NCI-H774 (cell line): ENCODE measurements around the gene TNFRSF6B.

Experiments
- DNase-seq: peaks from one replicate; lab custom pipeline; 2025; lab: John Stamatoyannopoulos, UW

TNFRSF6B gene

DNA sequence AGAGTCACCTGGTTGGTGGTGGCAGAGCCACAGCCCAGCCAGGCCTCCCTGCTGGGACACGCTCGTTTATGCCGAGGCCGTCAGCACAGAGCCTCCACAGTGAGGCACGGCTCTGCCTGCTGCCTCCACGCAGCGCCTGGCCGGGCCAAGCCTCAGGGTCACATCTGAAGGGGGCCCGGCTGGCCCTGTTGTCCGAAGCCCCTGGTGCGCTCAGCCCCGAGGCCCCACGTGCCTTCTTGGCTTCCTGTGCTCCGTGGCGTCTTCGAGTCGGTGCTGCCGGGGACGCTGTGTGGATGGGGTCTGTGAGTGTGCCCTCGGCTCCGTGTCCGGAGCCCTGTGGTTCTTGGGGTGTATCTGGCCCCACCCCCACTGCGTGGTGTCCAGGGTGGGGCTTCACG lies 10.4 kb upstream of the TNFRSF6B start:
- DNase-seq: no peak

DNA sequence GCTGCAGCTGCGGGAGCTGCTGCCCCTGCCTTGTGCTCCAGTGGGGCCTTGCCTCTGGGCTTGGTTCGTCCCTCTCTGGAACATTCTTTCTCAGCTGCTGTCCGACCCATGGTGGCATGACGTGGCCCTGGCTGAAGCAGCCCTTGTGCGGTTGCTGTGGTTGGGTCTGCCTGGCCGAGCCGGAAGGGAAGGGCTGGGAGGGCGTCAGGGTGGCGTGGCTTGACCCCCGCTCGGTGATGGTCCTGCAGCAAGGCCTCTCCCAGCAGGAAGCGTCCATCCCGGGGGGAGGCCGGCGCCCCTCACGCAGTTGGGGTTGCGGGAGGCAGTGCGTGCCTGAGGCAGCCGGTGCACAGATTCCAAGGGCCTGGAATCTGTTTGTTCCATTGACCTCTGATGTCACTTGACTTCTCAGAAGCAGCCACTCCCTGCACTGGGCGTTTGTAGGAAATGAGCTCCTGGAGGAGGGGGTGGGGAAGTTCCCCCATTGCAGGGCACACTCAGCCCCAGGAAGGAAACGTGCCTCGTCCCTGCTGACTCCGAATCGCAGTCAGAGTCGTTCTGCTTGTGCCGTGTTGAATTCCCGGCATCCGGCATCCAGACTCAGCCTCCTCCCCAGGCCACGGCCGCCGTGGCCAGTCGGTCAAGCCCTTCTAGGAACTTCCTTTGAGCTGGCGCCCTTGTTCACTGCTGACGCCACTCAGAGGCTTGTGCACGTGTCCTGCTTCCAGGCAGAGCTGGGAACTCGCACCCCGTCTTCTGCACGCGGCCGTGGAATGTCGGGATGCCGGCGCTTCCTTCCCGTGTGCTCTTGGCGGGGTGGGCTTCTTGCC lies 9.7 kb upstream of the TNFRSF6B start:
- DNase-seq: no peak

DNA sequence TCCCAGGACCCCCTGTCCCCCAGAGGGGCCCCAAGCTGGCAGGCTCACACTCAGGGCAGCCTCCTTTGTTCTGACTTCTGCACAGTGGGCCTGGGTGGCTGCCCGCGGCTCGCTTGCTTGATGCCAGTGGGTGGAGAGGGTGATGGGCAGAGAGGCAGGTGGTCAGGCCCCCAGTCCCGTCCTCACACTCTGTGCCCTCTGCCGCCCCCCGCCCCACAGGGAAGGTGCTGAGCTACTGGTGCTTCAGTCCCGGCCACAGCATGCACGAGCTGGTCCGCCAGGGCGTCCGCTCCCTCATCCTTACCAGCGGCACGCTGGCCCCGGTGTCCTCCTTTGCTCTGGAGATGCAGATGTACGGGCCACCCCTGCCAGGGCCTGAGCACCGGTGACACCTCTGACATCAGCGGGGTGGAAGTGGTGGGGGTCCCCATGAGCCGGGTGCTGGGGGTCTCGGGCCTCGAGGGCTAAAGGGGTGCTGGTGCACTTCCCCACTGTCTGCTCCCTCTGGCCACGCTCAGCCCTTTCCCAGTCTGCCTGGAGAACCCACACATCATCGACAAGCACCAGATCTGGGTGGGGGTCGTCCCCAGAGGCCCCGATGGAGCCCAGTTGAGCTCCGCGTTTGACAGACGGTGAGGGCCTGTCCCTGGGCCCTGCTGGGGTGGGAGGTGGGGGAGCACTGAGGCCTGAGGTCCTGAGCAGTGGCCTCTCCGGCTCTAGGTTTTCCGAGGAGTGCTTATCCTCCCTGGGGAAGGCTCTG lies 8.9 kb upstream of the TNFRSF6B start:
- no peak for DNase-seq

DNA sequence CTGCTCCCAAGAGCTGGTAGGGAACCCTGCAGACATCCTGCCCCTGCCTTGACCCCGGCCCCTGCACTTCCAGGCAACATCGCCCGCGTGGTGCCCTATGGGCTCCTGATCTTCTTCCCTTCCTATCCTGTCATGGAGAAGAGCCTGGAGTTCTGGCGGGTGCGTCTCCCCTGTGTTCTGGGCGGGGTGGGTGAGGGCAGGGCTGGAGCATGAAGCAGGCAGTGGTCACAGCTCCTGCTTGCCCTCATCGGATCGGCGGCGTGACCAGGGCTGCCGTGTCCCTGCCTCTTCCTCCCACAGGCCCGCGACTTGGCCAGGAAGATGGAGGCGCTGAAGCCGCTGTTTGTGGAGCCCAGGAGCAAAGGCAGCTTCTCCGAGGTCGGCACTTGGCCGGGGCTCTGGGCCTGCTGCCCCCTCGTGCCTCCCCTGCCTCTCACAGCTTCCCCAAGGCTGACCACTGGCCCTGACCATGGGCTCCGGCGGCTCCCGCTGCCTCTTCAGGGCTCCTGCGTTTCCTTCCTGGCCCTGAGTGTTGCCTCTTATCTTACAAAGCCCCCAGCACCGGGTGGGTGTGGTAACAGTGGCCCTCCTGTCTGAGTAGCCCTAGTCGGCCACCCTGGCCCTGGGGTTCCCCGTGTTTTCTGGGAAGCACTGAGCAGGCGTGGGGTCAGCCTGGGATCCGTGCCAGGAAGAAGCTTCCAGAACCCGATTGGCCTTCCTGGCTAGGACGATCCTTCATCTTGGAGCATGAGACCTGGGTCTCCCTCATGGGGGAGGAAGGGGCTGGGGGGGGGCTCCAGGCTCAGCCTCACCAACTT lies 8.0 kb upstream of the TNFRSF6B start:
- no peak for DNase-seq

DNA sequence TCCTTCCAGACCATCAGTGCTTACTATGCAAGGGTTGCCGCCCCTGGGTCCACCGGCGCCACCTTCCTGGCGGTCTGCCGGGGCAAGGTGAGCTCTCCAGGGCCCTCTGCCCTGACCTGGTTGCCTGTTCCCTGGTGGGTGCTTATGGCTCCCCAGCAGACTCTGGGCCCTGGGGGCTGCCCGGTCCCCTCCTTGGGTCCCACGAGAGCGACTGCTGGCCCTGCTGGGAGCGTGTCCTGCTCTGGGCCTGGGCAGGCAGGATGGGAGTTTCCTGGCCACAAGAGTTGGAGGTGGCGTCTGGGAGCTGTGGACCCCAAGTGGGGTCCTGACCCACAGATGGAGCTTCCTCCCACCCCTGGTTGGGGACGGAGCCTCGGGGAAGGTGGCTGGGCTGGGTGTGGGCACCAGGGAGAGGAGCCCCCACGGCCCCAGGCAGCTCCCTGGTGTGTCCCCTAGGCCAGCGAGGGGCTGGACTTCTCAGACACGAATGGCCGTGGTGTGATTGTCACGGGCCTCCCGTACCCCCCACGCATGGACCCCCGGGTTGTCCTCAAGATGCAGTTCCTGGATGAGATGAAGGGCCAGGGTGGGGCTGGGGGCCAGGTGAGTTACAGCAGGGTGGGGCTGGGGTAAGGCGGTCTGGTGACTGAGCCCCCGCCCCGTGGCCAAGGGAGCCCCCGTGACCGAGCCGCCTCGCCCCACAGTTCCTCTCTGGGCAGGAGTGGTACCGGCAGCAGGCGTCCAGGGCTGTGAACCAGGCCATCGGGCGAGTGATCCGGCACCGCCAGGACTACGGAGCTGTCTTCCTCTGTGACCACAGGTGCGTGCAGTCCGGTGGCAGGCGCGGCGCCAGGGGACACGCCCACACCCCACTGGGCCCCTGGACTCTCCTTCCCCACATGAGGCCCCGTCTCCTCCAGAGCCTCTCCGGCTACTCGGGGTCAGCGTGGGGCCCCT lies 7.1 kb upstream of the TNFRSF6B start:
- no peak for DNase-seq

DNA sequence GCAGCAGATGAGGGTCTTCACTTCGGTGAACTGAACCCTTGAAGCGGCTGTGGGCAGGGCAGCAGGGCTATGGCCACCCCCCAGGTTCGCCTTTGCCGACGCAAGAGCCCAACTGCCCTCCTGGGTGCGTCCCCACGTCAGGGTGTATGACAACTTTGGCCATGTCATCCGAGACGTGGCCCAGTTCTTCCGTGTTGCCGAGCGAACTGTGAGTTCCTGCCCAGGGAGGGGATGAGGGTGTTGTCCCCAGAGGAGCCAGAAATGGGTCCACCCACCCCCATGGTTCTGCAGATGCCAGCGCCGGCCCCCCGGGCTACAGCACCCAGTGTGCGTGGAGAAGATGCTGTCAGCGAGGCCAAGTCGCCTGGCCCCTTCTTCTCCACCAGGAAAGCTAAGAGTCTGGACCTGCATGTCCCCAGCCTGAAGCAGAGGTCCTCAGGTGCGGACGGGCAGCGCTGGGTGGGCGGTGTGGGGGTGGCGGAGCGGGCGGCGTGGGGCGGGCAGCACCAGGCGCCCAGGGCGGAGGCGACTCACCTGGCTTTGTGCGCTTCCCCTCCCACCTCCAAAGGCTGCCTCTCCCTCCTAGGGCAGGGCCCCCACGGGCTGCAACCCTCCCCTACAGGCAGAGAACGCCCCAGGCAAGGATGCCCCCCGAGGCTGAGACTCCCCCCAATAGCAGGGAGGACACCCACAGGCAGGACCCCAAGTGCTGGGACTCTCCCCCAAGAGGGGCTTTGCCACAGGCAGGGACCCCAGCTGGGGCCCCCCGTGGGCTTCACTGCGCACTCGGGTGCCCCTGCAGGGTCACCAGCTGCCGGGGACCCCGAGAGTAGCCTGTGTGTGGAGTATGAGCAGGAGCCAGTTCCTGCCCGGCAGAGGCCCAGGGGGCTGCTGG lies 6.2 kb upstream of the TNFRSF6B start:
- DNase-seq: no peak

DNA sequence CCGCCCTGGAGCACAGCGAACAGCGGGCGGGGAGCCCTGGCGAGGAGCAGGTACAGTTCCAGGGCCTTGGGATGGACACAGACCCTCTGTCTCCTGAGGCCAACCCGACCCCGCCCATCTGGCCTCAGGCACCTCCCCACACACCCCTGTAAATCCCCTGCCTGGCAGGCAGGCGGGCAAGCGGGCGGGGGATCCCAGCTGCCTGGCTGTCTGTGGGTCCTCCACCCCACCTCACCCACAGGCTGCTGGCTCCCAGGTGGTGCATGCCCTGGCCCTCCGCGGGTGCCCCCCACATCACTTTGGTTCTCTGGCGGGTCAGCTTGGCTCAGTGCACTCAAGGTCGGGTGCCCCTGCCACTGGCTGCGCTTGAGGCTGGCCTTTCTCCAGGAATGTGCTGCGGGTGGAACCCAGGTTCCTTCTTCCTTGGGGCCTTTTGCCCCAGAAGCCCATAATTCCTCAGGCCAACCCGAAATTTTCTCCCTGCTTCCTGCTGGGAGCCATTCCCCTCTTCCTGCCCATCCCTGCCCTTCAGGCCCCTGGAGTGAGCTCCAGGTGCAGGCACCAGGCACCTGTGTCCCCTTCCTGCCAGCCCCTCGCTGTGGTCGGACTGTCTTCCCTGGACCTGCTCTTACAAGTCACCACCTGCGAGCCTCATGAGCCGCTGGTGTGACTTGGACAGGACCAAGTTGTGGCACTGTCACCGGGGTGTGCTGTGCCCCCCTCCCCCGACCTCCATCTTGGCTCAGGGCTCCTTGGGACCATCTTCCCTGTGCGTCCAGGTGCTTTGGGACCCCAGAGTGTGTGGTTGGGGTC lies 5.3 kb upstream of the TNFRSF6B start:
- no peak for DNase-seq

DNA sequence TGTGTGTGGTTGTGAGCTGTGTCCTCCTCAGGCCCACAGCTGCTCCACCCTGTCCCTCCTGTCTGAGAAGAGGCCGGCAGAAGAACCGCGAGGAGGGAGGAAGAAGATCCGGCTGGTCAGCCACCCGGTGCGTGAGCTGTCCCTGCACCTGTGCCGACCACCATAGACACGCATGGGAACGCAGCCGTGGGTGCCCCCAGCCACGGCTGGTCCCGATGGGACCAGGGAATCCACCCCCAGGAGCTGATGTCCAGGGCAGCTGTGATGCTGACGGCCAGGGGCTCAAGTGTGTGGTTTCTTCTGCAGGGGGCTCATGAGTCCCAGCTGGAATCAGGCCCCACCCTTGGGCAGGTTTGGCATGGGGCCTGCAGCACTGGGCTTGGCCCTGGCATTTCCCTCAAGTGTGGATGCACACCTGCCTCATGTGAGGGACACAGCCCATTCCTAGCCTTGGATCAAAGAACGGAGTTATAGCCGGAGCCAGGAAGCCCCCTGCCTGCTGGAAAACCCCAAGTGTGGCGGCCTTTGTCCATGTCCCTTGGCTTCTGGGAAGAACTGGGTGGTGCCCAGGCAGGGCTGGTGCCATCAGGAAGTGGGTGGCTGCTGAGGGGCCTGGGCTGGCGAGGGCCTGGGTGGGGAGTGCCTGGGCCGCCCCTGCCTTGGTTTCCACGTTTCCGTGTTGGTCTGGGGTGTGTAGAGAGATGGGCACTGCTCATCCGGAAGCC lies 4.6 kb upstream of the TNFRSF6B start:
- no peak for DNase-seq

DNA sequence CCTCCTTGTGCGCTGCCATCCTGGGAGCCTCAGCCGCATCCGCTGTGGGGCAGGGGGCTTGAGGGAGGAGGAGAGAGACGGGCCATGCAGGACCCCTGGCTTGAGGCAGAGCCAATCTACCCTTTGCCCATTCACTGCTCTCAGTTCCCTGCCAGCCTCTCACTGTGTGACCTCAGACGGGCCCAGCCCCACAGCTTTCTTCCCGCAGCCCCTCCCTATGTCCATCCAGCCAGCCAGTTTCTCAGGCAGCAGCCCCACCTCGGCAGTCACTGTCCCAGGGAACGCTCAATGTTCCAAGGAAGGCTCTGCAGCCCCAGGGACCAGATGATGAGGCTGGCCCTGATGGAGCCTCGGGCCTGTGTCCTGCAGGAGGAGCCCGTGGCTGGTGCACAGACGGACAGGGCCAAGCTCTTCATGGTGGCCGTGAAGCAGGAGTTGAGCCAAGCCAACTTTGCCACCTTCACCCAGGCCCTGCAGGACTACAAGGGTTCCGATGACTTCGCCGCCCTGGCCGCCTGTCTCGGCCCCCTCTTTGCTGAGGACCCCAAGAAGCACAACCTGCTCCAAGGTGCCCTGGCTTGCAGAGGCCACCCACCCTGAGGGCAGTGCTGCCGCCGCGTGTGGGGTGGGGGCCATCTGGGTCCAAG lies 3.9 kb upstream of the TNFRSF6B start:
- no peak for DNase-seq

DNA sequence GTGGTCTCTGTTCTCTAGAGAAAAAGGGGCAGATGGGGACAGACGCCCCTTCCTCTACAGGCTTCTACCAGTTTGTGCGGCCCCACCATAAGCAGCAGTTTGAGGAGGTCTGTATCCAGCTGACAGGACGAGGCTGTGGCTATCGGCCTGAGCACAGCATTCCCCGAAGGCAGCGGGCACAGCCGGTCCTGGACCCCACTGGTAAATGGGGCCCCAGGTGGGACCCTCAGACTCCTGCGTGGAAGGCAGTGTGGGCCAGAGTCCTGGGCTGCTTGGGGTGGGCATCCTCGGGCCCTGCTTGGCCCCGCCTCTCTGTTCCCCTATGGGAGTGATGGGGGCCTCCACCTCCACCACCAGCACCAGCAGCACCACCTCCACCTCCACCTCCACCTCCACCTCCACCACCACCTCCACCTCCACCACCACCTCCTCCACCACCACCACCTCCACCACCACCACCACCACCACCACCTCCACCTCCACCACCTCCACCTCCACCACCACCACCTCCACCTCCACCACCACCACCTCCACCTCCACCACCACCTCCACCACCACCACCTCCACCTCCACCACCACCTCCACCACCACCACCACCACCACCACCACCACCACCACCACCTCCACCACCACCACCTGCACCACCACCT lies 3.2 kb upstream of the TNFRSF6B start:
- no peak for DNase-seq

DNA sequence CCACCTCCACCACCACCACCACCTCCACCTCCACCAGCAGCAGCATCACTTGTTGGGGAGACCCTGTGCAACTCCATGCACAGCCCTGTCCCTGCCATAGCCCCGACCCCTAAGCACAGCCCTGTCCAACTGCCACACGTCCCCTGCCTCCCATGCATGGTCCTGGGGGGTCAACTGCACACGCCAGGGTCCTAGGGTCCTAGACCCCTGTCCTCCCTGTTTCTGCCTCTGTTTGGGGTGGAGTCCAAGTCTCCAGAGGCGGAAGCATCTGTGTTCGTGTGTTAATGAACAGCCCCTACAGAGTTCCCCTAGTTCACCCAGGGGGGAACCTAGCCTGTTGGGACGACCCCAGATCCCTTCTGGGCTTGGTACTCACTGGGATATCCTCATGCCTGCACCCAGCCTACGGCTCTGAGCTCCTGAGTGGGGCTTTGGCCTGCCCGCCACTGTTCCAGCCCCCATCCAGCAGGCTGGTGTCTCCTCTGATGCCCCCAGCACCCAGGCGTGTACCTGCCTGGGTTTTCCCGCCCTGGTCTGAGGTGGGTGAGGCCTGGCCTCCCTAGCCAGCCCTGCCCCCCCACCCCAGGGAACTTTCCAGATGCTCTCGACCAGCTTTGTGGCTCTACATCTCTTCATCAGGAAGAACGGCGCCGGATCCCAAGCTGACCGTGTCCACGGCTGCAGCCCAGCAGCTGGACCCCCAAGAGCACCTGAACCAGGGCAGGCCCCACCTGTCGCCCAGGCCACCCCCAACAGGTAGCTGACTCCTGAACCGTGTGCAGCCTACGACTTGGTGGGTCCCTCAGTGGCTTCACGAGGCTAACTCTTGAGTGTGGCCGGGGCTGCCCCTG lies 2.5 kb upstream of the TNFRSF6B start:
- no peak for DNase-seq

DNA sequence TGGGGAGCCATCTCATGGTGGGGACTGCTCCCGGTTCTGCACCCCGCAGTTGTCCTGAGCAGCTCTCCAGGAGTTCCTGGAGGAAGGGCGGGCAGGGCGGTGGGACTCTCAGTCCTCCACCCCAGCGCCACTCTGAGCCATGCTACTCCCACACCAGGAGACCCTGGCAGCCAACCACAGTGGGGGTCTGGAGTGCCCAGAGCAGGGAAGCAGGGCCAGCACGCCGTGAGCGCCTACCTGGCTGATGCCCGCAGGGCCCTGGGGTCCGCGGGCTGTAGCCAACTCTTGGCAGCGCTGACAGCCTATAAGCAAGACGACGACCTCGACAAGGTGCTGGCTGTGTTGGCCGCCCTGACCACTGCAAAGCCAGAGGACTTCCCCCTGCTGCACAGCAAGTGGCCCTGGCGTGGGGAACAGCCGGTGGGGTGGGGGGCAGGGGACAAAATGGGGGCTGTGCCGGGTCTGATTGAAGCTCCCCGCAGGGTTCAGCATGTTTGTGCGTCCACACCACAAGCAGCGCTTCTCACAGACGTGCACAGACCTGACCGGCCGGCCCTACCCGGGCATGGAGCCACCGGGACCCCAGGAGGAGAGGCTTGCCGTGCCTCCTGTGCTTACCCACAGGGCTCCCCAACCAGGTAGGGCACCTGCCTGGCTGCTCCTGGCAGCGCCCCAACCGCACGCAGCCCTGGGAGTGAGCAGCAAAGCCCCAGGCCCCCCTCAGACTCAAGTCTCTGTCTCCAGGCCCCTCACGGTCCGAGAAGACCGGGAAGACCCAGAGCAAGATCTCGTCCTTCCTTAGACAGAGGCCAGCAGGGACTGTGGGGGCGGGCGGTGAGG lies 1.6 kb upstream of the TNFRSF6B start:
- no peak for DNase-seq

DNA sequence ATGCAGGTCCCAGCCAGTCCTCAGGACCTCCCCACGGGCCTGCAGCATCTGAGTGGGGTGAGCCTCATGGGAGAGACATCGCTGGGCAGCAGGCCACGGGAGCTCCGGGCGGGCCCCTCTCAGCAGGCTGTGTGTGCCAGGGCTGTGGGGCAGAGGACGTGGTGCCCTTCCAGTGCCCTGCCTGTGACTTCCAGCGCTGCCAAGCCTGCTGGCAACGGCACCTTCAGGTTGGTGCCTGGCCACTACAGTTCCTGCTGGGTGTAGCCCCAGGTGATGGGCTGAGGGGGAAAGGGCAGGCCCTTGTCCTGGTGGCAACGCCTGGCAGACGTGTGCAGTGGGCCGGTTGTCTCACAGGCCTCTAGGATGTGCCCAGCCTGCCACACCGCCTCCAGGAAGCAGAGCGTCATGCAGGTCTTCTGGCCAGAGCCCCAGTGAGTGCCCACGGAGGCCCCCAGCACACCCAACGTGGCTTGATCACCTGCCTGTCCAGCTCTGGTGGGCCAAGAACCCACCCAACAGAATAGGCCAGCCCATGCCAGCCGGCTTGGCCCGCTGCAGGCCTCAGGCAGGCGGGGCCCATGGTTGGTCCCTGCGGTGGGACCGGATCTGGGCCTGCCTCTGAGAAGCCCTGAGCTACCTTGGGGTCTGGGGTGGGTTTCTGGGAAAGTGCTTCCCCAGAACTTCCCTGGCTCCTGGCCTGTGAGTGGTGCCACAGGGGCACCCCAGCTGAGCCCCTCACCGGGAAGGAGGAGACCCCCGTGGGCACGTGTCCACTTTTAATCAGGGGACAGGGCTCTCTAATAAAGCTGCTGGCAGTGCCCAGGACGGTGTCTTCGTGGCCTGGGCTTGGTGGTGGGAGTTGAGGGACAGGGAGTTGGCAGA lies 787 bp upstream of the TNFRSF6B start:
- no peak for DNase-seq

DNA sequence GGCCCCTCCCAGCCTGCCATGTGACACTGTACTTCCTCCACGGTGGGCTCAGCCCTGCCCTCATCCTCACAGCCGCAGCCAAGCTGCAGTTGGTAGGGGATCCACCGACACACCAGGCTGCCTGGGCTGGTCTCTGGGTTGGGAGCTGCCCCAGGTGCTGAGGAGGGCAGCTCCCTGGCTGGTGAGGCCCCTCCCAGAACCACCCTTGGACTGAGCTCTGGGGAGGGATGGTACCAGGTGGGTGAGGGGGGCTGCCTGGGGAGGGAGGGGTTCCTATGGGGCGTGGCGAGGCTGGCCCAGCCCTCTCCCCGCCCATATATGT lies 185 bp upstream of the TNFRSF6B start:
- no peak for DNase-seq

DNA sequence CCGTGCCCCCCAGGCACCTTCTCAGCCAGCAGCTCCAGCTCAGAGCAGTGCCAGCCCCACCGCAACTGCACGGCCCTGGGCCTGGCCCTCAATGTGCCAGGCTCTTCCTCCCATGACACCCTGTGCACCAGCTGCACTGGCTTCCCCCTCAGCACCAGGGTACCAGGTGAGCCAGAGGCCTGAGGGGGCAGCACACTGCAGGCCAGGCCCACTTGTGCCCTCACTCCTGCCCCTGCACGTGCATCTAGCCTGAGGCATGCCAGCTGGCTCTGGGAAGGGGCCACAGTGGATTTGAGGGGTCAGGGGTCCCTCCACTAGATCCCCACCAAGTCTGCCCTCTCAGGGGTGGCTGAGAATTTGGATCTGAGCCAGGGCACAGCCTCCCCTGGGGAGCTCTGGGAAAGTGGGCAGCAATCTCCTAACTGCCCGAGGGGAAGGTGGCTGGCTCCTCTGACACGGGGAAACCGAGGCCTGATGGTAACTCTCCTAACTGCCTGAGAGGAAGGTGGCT lies 960 bp downstream of the TNFRSF6B start:
- no peak for DNase-seq
